Activated T-helper 17 cell treated with anti-CD3 and anti-CD28 coated beads, Interleukin-2, amount 50 U/mL, for 72 hours (primary cell): Measurements from ENCODE around the gene SPSB1. TPM values are rescaled to one million over a fixed set of nuclear protein-coding genes. Genes with fewer than 3 reads are reported as not detected.

Experiments used
- ATAC-seq: fragments of 150-1000 bp; cut with Tn5 transposase; replicated peaks from 2 replicates; pipeline ENCODE4 v1.10.0; 2021; ENCODE audit warnings: mild to moderate bottlenecking, moderate library complexity
- H3K27ac Mint-ChIP-seq: one replicate; pipeline ENCODE4 v1.8.0; 2022; ENCODE audit warnings: mixed read lengths
- H3K27me3 Mint-ChIP-seq: one replicate; pipeline ENCODE4 v1.8.0; 2022; ENCODE audit warnings: mixed read lengths
- H3K36me3 Mint-ChIP-seq: one replicate; pipeline ENCODE4 v1.8.0; 2022; ENCODE audit warnings: low read depth, mild to moderate bottlenecking, mixed read lengths
- H3K4me1 Mint-ChIP-seq: one replicate; pipeline ENCODE4 v1.8.0; 2022; ENCODE audit warnings: mixed read lengths
- H3K4me3 Mint-ChIP-seq: one replicate; pipeline ENCODE4 v1.8.0; 2022; ENCODE audit warnings: mild to moderate bottlenecking, mixed read lengths
- H3K9me3 Mint-ChIP-seq: one replicate; pipeline ENCODE4 v1.8.0; 2022; ENCODE audit warnings: mixed read lengths
- total RNA-seq, 2 donors: library from RNA; stranded (reverse); gene quantifications; one replicate each; pipeline ENCODE4 v1.2.3, GENCODE V29; 2022

Gene SPSB1
- total RNA-seq, 2 donors from 2014 or later: 8.1 to 14.4 TPM

DNA sequence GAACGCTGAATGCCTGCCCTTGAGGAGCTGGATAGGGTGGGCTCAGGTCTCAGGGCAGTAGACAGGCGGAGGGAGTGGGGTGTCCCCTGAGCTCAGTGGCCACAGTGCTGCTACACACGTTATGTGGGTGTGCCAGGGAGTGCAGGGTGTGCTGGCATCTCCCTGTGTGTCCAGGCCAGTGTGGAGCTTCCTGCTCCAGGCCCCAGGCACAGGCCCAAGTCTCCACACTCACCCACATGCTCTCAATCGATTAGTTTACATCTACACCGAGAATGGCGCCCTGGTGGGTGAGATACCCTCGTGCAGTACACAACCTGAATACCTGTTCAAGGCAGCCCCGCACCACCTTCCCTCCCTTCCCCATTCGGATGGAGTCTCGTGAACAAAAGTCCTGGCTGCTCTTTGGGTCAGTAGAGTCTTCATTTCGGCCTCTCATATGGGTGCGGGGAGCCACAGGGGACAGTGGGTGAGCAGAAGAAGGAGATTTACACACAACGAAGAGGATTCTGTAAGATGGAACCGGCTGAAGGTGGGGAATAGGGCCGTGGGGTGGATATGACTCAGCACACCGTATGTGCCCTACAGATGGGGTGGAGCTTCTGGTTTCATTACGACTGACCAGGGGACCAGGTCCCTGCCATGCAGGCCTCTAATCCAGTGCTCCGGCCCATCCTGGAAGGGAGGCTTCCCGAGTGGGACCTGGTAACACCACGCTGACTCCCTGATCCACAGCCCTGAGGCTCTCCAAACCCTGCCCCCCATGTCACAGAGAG lies 93.3 kb downstream of the SPSB1 start:
- no peaks in the 10 kb centered on the region for H3K36me3 Mint-ChIP-seq
- peak; percentile 37 for ATAC-seq
- H3K4me3 Mint-ChIP-seq: no peak overlapping the region
- no peaks in the 10 kb centered on the region for H3K27me3 Mint-ChIP-seq
- H3K4me1 Mint-ChIP-seq: peaks cover 6% of the 10 kb centered on the region
- no peaks in the 10 kb centered on the region for H3K9me3 Mint-ChIP-seq
- H3K27ac Mint-ChIP-seq: peak overlapping the region; percentile 7

DNA sequence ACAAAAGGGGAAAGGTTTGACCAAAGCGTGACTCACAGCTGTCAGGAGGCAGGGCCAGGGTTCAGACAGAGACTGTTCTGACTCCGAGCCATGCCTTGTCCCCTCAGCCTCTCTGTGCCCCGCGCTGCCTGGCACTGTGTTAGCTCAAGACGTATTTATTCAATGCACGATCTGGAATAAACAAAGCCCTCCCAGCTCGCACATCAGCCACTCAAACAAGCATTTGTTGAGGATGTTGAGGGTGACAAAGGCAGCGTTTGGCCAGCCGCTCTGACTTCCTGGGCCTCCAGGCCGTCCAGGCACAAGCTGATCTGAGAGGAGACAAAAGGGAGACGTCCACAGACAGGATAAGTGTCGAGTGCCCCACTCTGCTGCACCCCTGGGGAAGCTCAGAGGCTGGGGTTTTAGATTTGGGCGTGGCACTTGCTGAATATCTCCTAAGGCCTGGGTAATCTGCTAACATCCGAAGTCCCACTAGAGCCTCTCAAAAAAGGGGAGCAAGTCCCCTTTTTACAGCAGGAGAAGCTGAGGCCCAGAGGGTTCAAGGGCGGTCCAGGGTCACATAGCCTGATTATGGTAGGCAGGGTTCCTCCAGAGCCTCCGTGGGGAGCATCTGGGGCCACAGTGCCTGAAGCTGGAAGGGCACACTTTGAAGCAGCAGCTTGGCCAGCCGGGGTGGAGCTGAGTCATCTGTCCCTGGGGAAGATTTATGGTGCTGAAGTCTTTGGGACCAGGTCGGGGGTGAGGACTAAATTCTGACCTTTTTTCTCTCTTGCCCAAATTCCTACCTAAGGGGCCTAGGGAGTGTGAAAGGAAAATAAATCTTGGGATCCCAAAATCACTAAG lies 95.9 kb downstream of the SPSB1 start:
- Mint-ChIP-seq H3K27me3 (no peaks in the 10 kb centered on the region), H3K4me3 (no peak overlapping the region), H3K9me3 (no peaks in the 10 kb centered on the region), H3K27ac (no peak overlapping the region), H3K4me1 (peaks cover 6% of the 10 kb centered on the region), H3K36me3 (no peaks in the 10 kb centered on the region)
- no peak for ATAC-seq

DNA sequence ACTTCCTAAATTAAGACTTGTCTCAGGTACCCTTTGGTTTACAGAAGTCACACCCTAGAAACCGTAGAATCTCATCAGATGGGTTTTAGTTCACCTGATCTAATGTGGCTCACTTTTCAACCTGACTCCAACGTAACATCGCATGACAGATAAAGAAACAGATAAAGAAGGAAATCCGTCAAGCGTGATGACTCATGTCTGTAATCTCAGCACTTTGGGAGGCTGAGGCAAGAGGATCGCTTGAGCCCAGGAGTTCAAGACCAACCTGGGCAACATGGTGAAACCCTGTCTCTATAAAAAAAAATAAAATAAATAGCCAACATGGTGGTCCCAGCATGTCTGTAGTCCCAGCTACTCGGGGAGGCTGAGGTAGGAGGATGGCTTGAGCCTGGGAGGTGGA lies 97.3 kb downstream of the SPSB1 start:
- Mint-ChIP-seq H3K4me1 (peaks cover 6% of the 10 kb centered on the region), H3K36me3 (no peaks in the 10 kb centered on the region), H3K27ac (no peak overlapping the region), H3K9me3 (no peaks in the 10 kb centered on the region), H3K4me3 (no peak overlapping the region), H3K27me3 (no peaks in the 10 kb centered on the region)
- peak; percentile 86 for ATAC-seq

DNA sequence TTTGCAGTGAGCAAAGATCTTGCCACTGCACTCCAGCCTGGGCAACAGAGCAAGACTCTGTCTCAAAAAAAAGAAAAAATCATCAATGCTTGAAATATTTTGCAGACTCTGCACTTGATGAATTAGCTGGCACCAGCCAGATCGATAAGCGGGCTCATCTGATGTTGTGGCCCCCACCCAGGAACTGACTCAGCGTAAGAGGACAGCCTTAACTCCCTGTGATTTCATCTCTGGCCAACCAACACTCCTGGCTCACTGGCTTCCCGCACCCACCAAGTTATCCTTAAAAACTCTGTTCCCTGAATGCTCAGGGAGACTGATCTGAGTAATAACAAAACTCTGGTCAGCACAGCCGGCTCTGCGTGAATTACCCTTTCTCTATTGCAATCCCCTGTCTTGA lies 98.9 kb downstream of the SPSB1 start:
- Mint-ChIP-seq H3K36me3 (no peaks in the 10 kb centered on the region), H3K27ac (no peak overlapping the region), H3K9me3 (no peaks in the 10 kb centered on the region), H3K4me3 (no peak overlapping the region), H3K27me3 (no peaks in the 10 kb centered on the region), H3K4me1 (peaks cover 6% of the 10 kb centered on the region)
- ATAC-seq: no peak

DNA sequence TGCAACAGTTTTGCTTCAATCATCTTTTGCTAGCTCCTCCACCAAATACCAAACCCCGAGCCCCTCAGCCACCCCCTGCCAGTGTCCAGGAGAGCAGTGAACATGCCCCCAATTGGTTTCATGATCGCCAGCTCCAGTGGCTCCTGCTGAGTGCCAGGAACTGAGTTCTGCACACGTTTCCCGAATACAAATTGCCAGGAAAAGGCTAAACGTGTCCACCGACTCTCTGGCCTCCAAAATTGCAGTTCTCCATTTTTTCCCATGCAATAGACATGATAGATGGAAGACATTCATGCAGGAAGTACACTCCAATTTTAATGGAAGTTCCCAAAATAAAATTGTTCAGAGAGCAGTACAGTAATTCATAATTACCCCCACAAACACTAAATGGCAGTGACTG lies 101.3 kb downstream of the SPSB1 start:
- peaks cover 6% of the 10 kb centered on the region for H3K4me1 Mint-ChIP-seq
- no peak overlapping the region for H3K4me3 Mint-ChIP-seq
- no peaks in the 10 kb centered on the region for H3K27me3 Mint-ChIP-seq
- H3K9me3 Mint-ChIP-seq: no peaks in the 10 kb centered on the region
- H3K27ac Mint-ChIP-seq: no peak overlapping the region
- no peak for ATAC-seq
- no peaks in the 10 kb centered on the region for H3K36me3 Mint-ChIP-seq

DNA sequence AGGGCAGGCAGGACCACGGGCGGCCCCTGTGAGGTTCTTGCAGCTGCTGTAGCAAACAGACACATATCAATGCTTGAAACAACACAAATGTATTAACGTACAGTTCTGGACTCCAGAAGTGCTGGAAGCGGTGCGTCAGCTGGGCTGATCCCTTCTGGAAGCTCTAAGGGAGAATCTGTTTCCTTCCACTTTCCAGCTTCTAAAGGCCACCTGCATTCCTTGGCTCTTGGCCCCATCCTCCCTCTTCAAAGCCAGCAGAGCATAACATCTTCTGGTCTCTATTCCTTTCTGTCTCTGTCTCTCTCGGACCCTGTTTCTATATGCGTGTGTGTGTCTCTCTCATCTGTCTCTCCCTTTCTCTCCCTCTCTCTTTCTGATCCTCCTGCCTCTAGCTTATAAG lies 102.3 kb downstream of the SPSB1 start:
- Mint-ChIP-seq H3K4me3 (no peak overlapping the region), H3K9me3 (no peaks in the 10 kb centered on the region)

DNA sequence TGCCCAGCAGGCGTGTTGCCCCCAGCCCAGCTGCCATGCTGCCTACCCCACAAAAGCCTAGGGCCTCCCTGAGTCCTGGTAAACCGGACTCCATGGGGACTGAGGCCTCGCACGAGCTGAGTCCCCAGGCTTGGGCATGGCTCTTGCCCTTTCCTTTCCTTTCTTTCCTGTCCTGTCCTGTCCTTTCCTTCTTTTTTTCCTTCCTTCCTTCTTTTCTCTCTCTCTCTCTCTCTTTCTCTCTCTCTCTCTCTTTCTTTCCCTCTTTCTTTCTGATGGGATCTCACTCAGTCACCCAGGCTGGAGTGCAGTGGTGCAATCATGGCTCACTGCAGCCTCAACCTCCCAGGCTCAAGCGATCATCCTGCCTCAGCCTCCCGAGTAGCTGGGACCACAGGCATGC lies 104.4 kb downstream of the SPSB1 start:
- no peaks in the 10 kb centered on the region for H3K9me3 Mint-ChIP-seq
- ATAC-seq: no peak
- H3K4me1 Mint-ChIP-seq: no peaks in the 10 kb centered on the region
- H3K27ac Mint-ChIP-seq: peak overlapping the region; percentile 15
- no peak overlapping the region for H3K4me3 Mint-ChIP-seq
- no peaks in the 10 kb centered on the region for H3K27me3 Mint-ChIP-seq
- H3K36me3 Mint-ChIP-seq: no peaks in the 10 kb centered on the region

More for the DNA sequence above, 102.3 kb downstream of the SPSB1 start:
- ATAC-seq: no peak
- Mint-ChIP-seq H3K27ac (no peak overlapping the region), H3K27me3 (no peaks in the 10 kb centered on the region), H3K36me3 (no peaks in the 10 kb centered on the region), H3K4me1 (no peaks in the 10 kb centered on the region)

DNA sequence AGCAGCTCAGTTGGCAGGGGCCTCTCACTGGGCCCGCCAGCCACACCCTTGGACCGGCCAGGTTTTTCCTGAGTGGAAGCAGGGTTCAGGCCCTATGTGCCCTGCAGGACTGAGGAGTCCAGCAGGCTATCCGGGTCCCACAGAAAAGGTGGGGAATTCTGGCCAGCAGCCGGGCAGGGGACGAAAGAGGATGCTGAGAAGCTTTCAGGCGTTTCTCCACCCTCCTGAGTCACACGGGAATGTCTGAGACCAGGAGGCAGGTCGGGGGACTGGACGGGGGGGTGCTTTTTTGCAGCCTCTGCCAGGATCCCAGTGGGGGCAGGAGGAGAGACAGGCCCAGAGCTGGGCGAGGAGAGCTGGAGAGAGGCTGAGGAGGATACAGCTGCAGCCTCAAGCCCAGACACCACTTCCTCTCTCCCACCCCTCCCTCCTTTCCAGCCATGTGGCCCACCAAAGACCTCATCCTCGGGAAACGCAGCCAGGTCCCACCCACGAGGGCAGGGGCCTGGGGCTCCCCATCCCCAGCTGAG lies 105.4 kb downstream of the SPSB1 start:
- Mint-ChIP-seq H3K27me3 (no peaks in the 10 kb centered on the region), H3K9me3 (no peaks in the 10 kb centered on the region), H3K36me3 (no peaks in the 10 kb centered on the region), H3K4me3 (no peak overlapping the region), H3K27ac (no peak overlapping the region), H3K4me1 (no peaks in the 10 kb centered on the region)
- no peak for ATAC-seq

DNA sequence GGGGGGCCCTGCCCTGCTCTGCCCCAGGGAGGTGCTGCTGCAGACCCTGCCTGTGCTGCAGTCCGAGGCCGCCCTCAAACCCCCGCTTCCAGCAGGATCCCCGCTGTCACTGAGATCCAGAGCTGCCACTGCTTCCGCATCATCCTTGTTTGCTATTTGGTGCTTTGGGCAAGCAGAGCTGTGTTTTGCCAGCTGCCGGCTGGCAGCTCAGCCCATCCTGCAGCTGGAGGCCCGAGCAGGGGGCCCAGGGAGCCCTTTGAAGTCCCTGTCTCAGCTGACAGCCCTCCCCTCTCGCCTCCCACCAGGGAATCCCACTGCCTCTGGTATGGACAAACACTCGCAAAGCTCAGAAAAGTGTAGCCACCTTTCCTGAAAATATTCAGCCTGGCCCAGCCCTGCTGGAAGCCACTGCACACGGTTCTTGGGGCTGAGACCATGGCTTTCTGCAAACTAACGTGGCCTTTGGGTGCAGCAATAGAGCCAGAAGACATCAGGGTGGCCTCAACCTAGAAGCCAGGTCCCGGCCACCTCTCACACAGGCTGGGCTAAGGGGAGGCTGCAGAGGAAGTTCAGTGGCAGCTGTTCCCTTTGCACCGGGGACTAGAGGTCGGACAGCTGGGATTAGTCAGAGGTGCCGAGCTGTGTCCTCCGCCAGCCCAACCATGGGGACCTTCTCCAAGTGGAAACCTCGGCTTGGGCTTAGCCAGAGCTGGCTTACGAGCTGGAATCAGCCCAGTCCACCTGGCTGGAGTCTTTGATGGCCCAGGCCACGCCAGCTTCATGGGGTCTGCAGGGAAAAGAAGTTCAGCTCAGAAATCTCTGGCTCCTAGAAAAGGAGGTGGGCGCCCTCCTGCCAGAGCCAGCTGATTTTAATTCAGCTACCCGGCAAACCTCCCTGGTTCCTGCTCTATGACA lies 107.1 kb downstream of the SPSB1 start:
- no peaks in the 10 kb centered on the region for H3K27me3 Mint-ChIP-seq
- H3K27ac Mint-ChIP-seq: no peak overlapping the region
- H3K4me3 Mint-ChIP-seq: no peak overlapping the region
- H3K4me1 Mint-ChIP-seq: no peaks in the 10 kb centered on the region
- no peaks in the 10 kb centered on the region for H3K36me3 Mint-ChIP-seq
- no peak for ATAC-seq
- no peaks in the 10 kb centered on the region for H3K9me3 Mint-ChIP-seq

DNA sequence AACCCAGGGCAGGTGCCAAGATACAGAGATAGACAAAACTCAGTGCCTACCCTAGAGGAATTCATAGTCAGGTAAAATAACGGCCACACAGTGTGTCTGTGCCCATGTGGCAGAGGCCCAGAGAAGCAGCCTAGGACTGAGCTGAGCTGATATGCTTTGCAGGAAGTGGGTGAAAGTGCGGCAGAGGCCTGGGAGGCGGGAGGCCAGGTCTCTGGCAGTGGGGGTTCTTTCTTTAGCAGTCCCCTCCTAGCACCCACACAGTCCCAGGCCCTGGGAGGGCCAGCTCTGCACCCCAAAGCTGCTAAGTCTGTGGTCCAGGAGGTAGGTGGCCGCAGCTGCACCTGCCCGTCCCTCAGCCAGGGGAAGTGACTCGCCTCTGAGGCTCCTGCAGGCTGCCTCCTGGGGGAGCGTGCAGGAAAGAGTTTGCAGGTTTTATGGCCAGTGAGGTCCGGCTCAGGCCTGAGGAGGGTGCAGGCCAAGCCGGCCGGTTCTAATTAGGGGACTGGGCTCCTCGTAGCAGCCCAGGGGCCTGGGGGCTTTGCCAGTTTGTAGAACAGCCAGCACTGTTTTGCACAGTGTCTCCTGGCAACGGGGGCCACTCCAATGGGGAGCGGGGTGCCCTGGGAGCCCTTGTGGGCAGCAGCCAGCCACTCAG lies 107.9 kb downstream of the SPSB1 start:
- no peaks in the 10 kb centered on the region for H3K9me3 Mint-ChIP-seq
- no peaks in the 10 kb centered on the region for H3K27me3 Mint-ChIP-seq
- ATAC-seq: peak; percentile 59
- no peak overlapping the region for H3K4me3 Mint-ChIP-seq
- H3K36me3 Mint-ChIP-seq: no peaks in the 10 kb centered on the region
- no peaks in the 10 kb centered on the region for H3K4me1 Mint-ChIP-seq
- H3K27ac Mint-ChIP-seq: no peak overlapping the region

DNA sequence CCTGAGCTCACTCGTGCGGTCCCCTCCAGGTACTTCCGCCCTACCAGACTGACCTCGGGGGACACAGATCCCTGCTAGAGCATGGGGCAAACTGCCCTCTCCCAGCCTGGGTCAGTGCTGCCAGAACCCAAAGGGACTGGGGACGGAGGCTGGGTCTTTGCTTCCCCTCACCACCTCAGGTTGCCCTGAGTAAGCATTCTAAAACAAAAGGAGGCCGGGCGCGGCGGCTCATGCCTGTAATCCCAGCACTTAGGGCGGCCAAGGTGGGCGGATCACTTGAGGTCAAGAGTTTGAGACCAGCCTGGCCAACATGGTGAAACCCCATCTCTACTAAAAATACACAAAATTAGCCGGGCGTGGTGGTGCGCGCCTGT lies 108.4 kb downstream of the SPSB1 start:
- no peaks in the 10 kb centered on the region for H3K36me3 Mint-ChIP-seq
- ATAC-seq: no peak
- H3K4me1 Mint-ChIP-seq: no peaks in the 10 kb centered on the region
- H3K9me3 Mint-ChIP-seq: no peaks in the 10 kb centered on the region
- H3K27me3 Mint-ChIP-seq: no peaks in the 10 kb centered on the region
- H3K4me3 Mint-ChIP-seq: no peak overlapping the region
- H3K27ac Mint-ChIP-seq: no peak overlapping the region

DNA sequence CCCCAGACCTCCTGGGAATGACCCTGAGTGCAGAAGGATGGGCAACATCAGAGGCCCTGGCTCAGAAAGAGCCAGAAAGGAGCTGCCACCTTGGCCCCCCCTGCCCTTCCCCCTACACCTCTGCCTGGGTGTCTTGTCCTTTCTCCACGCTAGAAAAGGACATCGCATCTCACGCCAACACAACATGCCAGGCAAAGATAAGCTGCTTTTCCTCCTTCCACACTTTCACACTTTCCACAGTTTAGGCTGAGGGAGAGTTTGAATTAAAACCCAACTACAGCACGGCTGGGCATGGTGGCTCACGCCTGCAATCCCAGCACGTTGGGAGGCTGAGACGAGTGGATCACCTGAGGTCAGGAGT lies 109.5 kb downstream of the SPSB1 start:
- no peaks in the 10 kb centered on the region for H3K27me3 Mint-ChIP-seq
- no peaks in the 10 kb centered on the region for H3K9me3 Mint-ChIP-seq
- H3K4me3 Mint-ChIP-seq: no peak overlapping the region
- no peak overlapping the region for H3K27ac Mint-ChIP-seq
- ATAC-seq: no peak
- no peaks in the 10 kb centered on the region for H3K36me3 Mint-ChIP-seq
- no peaks in the 10 kb centered on the region for H3K4me1 Mint-ChIP-seq

DNA sequence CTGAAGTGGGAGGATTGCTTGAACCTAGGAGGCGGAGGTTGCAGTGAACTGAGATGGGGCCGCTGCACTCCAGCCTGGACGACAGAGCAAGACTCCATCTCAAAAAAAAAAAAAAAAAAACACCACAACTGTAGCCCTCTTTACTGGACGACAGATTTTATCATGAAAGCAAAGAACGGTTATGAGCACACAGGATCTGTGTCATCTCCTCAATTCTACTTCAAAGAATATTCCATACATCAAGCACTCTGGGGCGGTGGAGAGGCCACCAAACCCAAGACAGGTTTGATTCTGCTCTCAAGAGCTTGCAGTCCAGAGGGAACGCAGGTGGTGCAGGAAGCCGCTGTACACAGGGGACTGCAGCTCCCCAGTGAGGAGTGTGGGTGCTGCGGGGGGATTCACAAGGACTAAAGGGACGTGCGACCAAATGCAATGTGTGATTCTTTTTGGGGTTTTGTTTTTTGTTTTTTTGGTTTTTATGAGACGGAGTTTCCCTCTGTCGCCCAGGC lies 110.1 kb downstream of the SPSB1 start:
- Mint-ChIP-seq H3K36me3 (no peaks in the 10 kb centered on the region), H3K4me3 (no peak overlapping the region), H3K9me3 (no peaks in the 10 kb centered on the region), H3K27ac (no peak overlapping the region), H3K4me1 (no peaks in the 10 kb centered on the region), H3K27me3 (no peaks in the 10 kb centered on the region)
- ATAC-seq: no peak
